ENCODE data around the gene DDHD1.

The DDHD1 gene

GRCh38 chr14:53167602-53168328 is 14.6 kb upstream of the DDHD1 start:
- Histone ChIP-seq H3K36me3 (ENCODE audit: low read depth) (no peaks in the 10 kb centered on the region), H3K4me1 (ENCODE audit: insufficient read depth, poor library complexity, severe bottlenecking) (peaks cover 4% of the 10 kb centered on the region), H3K27me3 (ENCODE audit: insufficient read depth, poor library complexity, severe bottlenecking) (no peaks in the 10 kb centered on the region), H3K9me3 (ENCODE audit: severe bottlenecking) (no peaks in the 10 kb centered on the region), H3K4me3 (ENCODE audit: severe bottlenecking) (no peak overlapping the region), H3K27ac (ENCODE audit: poor library complexity, severe bottlenecking) (no peak overlapping the region)
- DNase-seq (ENCODE audit: low spot score) = no peak
- TF ChIP-seq CTCF (IDR thresholded peaks at IDR 0.05; ENCODE audit: poor library complexity, severe bottlenecking) = no peak
- peak; percentile 23; the same call in 1 of the 3 replicates for ATAC-seq (ENCODE audit: low read depth)

- H3K9me3 ChIP-seq (ENCODE audit: severe bottlenecking) = no peaks in the 10 kb centered on the region
- ATAC-seq (ENCODE audit: low read depth) = no peak
- no peaks in the 10 kb centered on the region for H3K27me3 ChIP-seq (ENCODE audit: insufficient read depth, poor library complexity, severe bottlenecking)
These were observed 8.8 kb upstream of the DDHD1 start for GRCh38 chr14:53161758-53162435.

GRCh38 chr14:53156238-53156637 is 3.1 kb upstream of the DDHD1 start:
- Histone ChIP-seq H3K9me3 (ENCODE audit: severe bottlenecking) (no peaks in the 10 kb centered on the region), H3K4me3 (ENCODE audit: severe bottlenecking) (no peak overlapping the region), H3K27me3 (ENCODE audit: insufficient read depth, poor library complexity, severe bottlenecking) (no peaks in the 10 kb centered on the region), H3K27ac (ENCODE audit: poor library complexity, severe bottlenecking) (no peak overlapping the region), H3K36me3 (ENCODE audit: low read depth) (no peaks in the 10 kb centered on the region), H3K4me1 (ENCODE audit: insufficient read depth, poor library complexity, severe bottlenecking) (peaks cover 1% of the 10 kb centered on the region)
- DNase-seq (ENCODE audit: low spot score) (no peak), ATAC-seq (ENCODE audit: low read depth) (no peak)
- no peak for TF ChIP-seq CTCF (IDR thresholded peaks at IDR 0.05; ENCODE audit: poor library complexity, severe bottlenecking)

More at GRCh38 chr14:53161758-53162435, 8.8 kb upstream of the DDHD1 start:
- Histone ChIP-seq H3K27ac (ENCODE audit: poor library complexity, severe bottlenecking) (no peak overlapping the region), H3K36me3 (ENCODE audit: low read depth) (no peaks in the 10 kb centered on the region), H3K4me3 (ENCODE audit: severe bottlenecking) (no peak overlapping the region), H3K4me1 (ENCODE audit: insufficient read depth, poor library complexity, severe bottlenecking) (no peaks in the 10 kb centered on the region)
- no peak for TF ChIP-seq CTCF (IDR thresholded peaks at IDR 0.05; ENCODE audit: poor library complexity, severe bottlenecking)
- no peak for DNase-seq (ENCODE audit: low spot score)

- Histone ChIP-seq H3K4me3 (ENCODE audit: severe bottlenecking) (peak overlapping the region; percentile 73), H3K36me3 (ENCODE audit: low read depth) (no peaks in the 10 kb centered on the region), H3K4me1 (ENCODE audit: insufficient read depth, poor library complexity, severe bottlenecking) (peaks cover 9% of the 10 kb centered on the region), H3K27ac (ENCODE audit: poor library complexity, severe bottlenecking) (peak overlapping the region; percentile 35), H3K9me3 (ENCODE audit: severe bottlenecking) (no peaks in the 10 kb centered on the region), H3K27me3 (ENCODE audit: insufficient read depth, poor library complexity, severe bottlenecking) (no peaks in the 10 kb centered on the region)
- TF ChIP-seq CTCF (IDR thresholded peaks at IDR 0.05; ENCODE audit: poor library complexity, severe bottlenecking) = no peak
- DNase-seq (ENCODE audit: low spot score) (no peak), ATAC-seq (ENCODE audit: low read depth) (no peak)
These were observed 584 bp upstream of the DDHD1 start for GRCh38 chr14:53153702-53154112.

Data from RWPE2 (cell line).